Panc1 (cell line): ENCODE results near the gene HRH2.

Source experiments
- CTCF ChIP-seq: fragments of 450-650 bp; IDR thresholded peaks from 2 replicates; pipeline ENCODE4 v1.5.1; 2017; ENCODE audit warnings: mild to moderate bottlenecking
- POLR2AphosphoS5 ChIP-seq: IDR thresholded peaks from 2 replicates; pipeline ENCODE4 v1.6.1; 2012; ENCODE audit warnings: mild to moderate bottlenecking, low read depth, low read length, moderate library complexity
- REST ChIP-seq, 2 experiments: IDR thresholded peaks; 2 replicates each; pipeline ENCODE4 v1.6.1; 2011 to 2012; ENCODE audit warnings: low read depth in 2 of 2, control low read depth in 1 of 2, low read length in 1 of 2, mild to moderate bottlenecking in 1 of 2, moderate library complexity in 1 of 2; ENCODE audit not compliant: insufficient read depth in 1 of 2
- TCF7L2 ChIP-seq: IDR thresholded peaks from 2 replicates; pipeline ENCODE4 v1.6.1; 2011; ENCODE audit warnings: mild to moderate bottlenecking, low read depth, low read length, inconsistent platforms

- no peak for TF ChIP-seq CTCF
- no peak for TF ChIP-seq REST (IDR thresholded peaks at IDR 0.05; ENCODE audit: insufficient read depth in 1 of 2, low read depth in 2 of 2, low read length in 1 of 2)
- no peak for TF ChIP-seq TCF7L2
- TF ChIP-seq POLR2AphosphoS5: no peak
Measured at GRCh38 chr5:175610898-175611297, 47.0 kb upstream of the HRH2 start.
